HG03280 (cell line): Measurements from ENCODE around the gene NOLC1.

Experiments used
- ATAC-seq: cut with Tn5 transposase; IDR thresholded peaks from one replicate; pipeline ENCODE4 v1.9.1; 2021; ENCODE audit warnings: mild to moderate bottlenecking, moderate library complexity; ENCODE audit not compliant: unreplicated experiment

Gene NOLC1

DNA sequence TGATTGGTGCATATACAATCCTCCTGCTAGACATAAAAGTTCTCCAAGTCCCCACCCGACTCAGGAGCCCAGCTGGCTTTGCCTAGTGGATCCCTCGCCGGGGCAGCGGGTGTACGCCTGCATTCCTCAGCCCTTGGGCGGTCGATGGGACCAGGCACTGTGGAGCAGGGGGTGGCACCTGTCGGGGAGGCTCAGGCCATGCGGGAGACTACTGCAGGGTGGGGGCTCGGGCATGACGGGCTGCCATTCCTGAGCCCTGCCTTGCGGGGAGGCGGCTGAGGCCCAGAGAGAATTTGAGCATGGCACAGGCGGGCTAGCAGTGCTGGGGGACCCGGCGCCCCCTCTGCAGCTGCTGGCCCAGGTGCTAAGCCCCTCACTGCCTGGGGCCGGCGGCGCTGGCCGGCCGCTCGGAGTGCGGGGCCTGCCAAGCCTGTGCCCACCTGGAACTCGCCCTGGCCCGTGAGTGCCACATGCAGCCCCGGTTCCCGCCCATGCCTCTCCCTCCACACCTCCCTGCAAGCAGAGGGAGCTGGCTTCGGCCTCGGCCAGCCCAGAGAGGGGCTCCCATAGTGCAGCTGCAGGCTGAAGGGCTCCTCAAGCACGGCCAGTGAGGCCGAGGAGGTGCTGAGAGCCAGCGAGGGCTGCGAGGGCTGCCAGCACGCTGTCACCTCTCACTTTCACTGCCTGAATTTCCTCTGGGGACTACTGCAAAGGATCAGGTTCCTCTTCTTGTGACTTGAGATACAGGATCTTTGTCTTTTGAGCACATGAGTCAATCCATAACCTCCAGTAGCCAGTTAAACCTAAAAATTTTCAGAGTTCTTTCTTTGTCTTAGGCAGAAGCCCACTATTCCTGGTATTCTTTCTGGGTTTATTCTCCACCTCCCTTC lies 48.8 kb downstream of the NOLC1 start:
- no peak for ATAC-seq

DNA sequence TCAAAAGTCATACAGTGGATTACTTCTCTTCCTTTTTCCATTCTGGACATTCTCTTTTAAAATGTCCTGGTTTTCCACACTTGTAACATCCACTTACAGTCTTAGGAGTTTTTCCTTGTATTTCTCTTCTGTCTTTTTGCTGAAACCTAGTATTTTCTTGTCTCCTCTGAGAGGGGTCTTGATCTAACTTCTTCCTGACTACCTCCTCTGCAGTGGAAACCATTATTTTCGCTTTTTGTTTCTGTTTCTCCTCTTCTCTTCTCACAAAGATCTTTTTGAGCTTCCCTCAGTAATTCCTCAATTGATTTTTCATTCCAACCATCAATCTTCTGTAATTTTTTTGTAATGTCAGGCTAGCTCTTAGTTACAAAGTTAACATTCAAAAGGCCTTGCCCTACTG lies 50.2 kb downstream of the NOLC1 start:
- ATAC-seq, result no peak

DNA sequence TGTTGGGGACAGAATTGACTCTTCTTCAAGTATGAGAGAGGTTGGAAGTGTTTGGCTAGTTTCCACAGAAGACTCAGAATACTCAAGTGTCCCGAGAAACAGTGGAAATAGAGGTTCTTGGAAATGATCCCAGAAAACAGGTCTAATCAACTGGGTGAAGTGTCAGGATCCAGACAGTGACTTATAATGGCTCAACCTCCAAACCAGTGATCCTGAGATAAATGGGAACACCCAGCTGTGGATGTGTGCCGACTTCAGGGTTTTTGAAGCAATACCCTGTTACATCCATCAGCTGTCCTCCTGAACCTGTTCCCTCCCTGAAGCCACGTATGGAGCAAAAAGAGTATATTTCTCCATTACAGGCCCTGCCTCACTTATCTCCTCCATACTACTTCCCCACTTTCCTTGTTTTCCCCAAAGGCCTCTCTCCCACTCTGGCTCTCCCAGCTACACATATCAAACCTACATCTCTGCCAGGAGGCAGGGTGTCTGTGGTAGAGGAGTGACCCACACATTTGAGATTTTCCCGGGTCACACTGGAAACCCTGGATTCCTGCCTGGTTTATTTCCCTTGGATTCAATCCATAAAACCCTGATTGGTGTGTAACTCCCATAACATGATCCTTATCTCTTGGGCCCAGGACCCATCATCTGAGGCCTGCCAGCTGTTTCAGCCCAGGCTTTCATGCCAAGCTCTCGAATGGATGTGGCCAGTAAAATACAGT lies 56.3 kb downstream of the NOLC1 start:
- ATAC-seq, result no peak

DNA sequence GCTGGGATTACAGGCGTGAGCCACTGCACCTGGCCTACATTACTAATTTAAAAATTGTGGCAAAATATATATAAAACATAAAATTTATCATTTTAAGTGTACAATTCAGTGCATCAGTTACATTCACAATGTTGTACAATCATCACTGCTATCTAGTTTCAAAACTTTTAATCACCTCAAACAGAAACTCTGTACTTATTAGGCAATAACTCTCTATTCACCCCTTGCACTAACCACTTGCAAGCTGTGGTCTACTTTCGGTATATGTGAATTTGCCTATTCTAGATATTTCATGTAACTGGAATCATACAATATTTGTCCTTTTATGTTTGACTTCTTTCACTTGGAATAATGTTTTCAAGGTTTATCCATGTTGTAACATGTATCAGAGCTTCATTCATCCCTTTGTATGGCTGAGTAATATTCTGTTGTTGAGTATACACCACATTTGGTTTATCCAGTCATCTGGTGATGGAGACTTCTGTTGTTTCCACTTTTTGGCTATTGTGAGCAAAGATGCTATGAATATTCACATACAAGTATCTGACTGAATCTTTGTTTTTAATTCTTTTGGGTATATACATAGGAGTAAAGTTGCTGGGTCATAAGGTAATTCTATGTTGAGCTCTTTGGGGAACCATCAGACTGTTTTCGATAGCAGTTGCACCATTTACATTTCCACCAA lies 59.6 kb downstream of the NOLC1 start:
- ATAC-seq, result no peak
